ENCODE measurements around the gene PALLD.

The PALLD gene

DNA sequence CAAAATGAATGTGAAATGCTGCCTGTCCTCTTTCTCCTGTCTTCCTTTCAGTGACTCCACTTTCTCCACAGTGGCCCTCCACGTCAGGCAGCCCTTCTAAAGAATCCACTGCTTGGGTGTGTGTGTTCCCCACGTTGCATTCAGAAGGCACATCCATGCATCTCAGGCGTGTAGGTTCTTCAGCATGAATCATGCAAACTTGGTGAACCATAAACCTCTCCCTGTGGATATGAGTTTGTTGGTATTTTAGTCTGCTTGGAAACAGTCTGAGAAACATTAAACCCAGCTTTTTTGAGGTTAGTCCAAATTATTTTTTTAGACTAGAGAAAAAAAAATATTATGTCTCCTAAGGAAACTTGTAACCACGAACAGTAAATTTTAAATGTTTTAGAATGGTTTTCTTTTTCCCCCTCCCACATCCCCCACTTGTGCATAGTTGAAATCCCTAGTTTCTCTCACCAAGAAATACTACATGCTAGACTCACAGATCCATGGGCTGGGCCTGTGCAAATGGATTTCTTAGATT is 261.6 kb downstream of the PALLD start:
- TF ChIP-seq, protein P1, sequence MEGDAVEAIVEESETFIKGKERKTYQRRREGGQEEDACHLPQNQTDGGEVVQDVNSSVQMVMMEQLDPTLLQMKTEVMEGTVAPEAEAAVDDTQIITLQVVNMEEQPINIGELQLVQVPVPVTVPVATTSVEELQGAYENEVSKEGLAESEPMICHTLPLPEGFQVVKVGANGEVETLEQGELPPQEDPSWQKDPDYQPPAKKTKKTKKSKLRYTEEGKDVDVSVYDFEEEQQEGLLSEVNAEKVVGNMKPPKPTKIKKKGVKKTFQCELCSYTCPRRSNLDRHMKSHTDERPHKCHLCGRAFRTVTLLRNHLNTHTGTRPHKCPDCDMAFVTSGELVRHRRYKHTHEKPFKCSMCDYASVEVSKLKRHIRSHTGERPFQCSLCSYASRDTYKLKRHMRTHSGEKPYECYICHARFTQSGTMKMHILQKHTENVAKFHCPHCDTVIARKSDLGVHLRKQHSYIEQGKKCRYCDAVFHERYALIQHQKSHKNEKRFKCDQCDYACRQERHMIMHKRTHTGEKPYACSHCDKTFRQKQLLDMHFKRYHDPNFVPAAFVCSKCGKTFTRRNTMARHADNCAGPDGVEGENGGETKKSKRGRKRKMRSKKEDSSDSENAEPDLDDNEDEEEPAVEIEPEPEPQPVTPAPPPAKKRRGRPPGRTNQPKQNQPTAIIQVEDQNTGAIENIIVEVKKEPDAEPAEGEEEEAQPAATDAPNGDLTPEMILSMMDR (IDR thresholded peaks at IDR 0.05; ENCODE audit: unreplicated experiment in 3 of 3), result no peak
- Mint-ChIP-seq H3K36me3 (ENCODE audit: low read depth) (peaks cover 72% of the 10 kb centered on the region), H3K27ac (peak overlapping the region; percentile 63 to 95 (median 93)), H3K4me1 (peaks cover 40% of the 10 kb centered on the region), H3K27me3 (ENCODE audit: low read depth) (no peaks in the 10 kb centered on the region), H3K4me3 (no peak overlapping the region), H3K9me3 (no peaks in the 10 kb centered on the region)

DNA sequence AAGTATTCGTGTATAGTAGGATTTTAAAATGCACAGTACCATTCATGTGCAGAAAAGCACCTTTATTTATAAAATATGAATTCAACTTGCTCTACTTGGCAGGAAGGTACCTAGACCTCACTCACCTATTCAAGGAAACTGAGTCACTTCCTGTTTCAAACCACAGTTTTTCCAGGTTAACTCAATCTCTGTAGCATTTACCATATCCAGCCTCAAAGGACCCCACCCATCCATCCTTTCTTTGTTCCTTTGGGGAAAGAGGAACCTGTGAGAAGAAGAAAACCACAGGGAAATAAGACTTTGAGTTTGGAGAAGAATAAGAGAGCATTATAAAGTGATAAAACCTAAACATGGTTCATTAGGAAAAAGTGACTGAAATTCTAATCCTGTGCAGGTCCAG is 262.5 kb downstream of the PALLD start:
- TF ChIP-seq, protein P1 (IDR thresholded peaks at IDR 0.05; ENCODE audit: unreplicated experiment in 3 of 3), result no peak
- H3K36me3 Mint-ChIP-seq (ENCODE audit: low read depth), result peaks cover 68% of the 10 kb centered on the region
- peak overlapping the region in 2 of 3 experiments; percentile 68 to 95 for H3K27ac Mint-ChIP-seq
- peaks cover 38% of the 10 kb centered on the region for H3K4me1 Mint-ChIP-seq
- H3K27me3 Mint-ChIP-seq (ENCODE audit: low read depth), result no peaks in the 10 kb centered on the region
- no peaks in the 10 kb centered on the region for H3K9me3 Mint-ChIP-seq
- H3K4me3 Mint-ChIP-seq, result no peak overlapping the region

DNA sequence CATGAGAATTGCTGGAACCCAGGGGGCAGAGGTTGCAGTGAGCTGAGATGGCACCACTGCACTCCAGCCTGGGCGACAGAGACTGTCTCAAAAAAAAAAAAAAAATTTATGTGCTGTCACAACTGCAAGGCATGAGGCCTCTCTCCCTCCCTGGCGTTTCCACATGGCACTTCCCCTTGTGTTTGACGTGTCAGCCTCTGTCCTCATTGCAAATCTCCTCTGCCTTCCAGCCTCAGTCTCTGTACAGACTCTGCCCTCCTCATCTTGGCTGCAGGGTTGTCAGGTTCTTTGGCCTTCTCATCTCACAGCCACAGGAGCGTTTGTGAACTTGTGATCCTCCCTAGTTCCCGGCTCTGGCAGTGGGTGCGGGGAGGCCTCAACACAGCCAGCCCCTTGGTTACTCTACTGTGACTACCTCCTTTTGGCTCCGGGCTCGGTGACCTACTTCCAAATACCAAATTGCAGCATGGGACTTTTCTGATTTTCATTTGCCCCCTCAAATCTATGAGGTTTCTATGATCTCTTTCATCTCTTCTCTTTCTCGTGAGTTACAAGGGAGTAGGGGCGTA is 263.2 kb downstream of the PALLD start:
- TF ChIP-seq, protein P1 (IDR thresholded peaks at IDR 0.05; ENCODE audit: unreplicated experiment in 3 of 3), result no peak
- H3K4me3 Mint-ChIP-seq, result no peak overlapping the region
- H3K27ac Mint-ChIP-seq, result peak overlapping the region; percentile 26 to 77 (median 66)
- peaks cover 37% of the 10 kb centered on the region for H3K4me1 Mint-ChIP-seq
- H3K36me3 Mint-ChIP-seq (ENCODE audit: low read depth), result peaks cover 67% of the 10 kb centered on the region
- no peaks in the 10 kb centered on the region for H3K27me3 Mint-ChIP-seq (ENCODE audit: low read depth)
- H3K9me3 Mint-ChIP-seq, result no peaks in the 10 kb centered on the region

DNA sequence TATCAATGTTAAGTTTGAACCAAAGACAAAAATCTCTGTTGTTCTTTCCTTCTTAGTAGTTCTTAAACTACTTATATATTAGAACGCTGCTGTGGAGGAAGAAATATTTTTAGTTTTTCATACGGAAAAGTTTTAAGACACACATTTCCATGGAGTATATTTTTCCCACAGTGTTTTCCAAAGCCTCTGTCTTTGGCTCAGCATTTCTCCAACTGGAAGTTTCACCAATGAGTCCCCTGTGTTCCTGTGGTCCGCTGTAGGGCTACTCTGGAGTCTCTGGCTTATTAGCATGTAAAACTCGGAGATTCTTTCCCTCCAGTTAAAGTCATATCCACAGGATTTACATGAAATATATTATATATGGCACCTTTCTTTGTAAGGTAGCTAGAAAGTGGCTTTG is 264.2 kb downstream of the PALLD start:
- Mint-ChIP-seq H3K4me3 (no peak overlapping the region), H3K27ac (peak overlapping the region in 2 of 3 experiments; percentile 66 to 77), H3K36me3 (ENCODE audit: low read depth) (peaks cover 62% of the 10 kb centered on the region), H3K27me3 (ENCODE audit: low read depth) (no peaks in the 10 kb centered on the region), H3K9me3 (no peaks in the 10 kb centered on the region), H3K4me1 (peaks cover 32% of the 10 kb centered on the region)
- TF ChIP-seq, protein P1 (IDR thresholded peaks at IDR 0.05; ENCODE audit: unreplicated experiment in 3 of 3), result no peak

DNA sequence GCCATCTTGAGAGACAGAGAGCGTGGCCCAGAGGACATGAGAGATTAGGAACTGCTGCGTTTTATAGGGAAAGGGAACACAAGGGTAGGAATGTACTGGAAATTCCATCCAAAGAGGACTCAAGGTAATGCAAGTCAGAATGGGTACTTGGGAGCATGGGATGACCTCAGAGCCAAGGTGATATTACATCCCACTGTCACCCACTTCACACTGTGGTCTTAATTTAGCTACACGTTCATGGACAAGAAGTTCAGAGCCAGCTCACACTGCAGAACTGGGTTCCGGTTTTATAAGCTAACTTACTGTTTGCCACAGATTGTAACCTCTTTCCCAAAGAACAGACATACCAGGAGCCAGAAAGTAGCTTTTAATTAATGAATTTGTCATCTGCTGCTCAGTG is 268.5 kb downstream of the PALLD start:
- TF ChIP-seq, protein P1 (IDR thresholded peaks at IDR 0.05; ENCODE audit: unreplicated experiment in 3 of 3), result no peak
- Mint-ChIP-seq H3K27me3 (ENCODE audit: low read depth) (no peaks in the 10 kb centered on the region), H3K4me1 (peaks cover 44% of the 10 kb centered on the region), H3K27ac (peak overlapping the region in 2 of 3 experiments; percentile 10 to 47), H3K9me3 (no peaks in the 10 kb centered on the region), H3K4me3 (no peak overlapping the region), H3K36me3 (ENCODE audit: low read depth) (peaks cover 68% of the 10 kb centered on the region)

DNA sequence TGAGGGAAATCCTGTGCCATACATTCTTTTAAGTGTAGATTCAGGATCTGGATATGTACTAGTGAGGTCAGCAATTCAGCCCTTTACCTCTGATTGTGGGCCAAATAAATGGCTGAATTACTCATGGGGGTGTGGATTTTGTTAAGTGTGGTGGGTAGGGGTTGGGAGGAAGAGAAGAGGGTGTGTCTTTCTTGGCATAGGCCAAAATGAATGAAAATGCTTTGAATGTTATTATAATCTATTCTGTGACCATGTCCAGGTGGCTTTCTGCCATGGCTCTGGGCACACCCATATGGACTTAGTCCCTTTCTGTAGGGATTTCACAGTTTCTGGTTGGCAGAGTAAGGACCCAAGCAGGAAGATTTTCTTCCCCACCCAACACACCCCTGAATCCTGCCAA is 268.9 kb downstream of the PALLD start:
- TF ChIP-seq, protein P1 (IDR thresholded peaks at IDR 0.05; ENCODE audit: unreplicated experiment in 3 of 3), result no peak
- Mint-ChIP-seq H3K27me3 (ENCODE audit: low read depth) (no peaks in the 10 kb centered on the region), H3K27ac (peak overlapping the region in 1 of 3 experiments; percentile 13), H3K9me3 (no peaks in the 10 kb centered on the region), H3K4me3 (no peak overlapping the region), H3K4me1 (peaks cover 41% of the 10 kb centered on the region), H3K36me3 (ENCODE audit: low read depth) (peaks cover 65% of the 10 kb centered on the region)

All from nephron (organoid).